Measurements from ENCODE around the gene LRRC74A.

LRRC74A gene

GRCh38 chr14:76829650-76830421 is 3.6 kb downstream of the LRRC74A start:
- Histone ChIP-seq H3K36me3 (ENCODE audit: insufficient read depth, low read length) (no peaks in the 10 kb centered on the region), H3K4me3 (no peak overlapping the region), H3K9me3 (ENCODE audit: low read depth, low read length) (no peaks in the 10 kb centered on the region), H3K27ac (no peak overlapping the region), H3K9ac (ENCODE audit: insufficient read length) (no peak overlapping the region)
- no peak for DNase-seq (ENCODE audit: low read depth, low spot score)
- TF ChIP-seq FOXP2 (optimal IDR thresholded peaks at IDR 0.05; ENCODE audit: control extremely low read depth, extremely low read length, insufficient read depth) (no peak), EZH2 (IDR thresholded peaks at IDR 0.05) (no peak), POLR2AphosphoS5 (IDR thresholded peaks at IDR 0.05; ENCODE audit: borderline replicate concordance, low read depth, low read length) (no peak)

DNA sequence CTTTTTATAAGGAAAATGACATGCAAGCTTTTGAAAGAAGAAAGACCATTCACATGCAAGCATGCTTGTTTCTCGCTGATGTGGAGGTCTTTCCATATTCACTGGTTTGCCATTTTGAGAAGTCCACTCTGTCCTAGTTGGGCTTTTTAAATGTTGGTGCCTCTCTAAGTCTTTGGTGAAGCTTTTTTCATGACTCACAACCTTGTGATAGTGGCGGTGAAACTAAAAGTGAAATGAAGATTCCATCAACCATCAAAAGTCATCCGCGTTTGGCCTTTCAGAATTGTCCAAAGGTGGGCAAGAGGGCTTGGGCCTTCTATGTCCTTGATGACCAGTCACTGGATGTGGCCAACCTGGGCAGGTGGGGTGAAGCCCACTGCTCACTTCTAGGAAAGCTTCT is 4.3 kb downstream of the LRRC74A start:
- Histone ChIP-seq H3K4me3 (no peak overlapping the region), H3K9ac (ENCODE audit: insufficient read length) (no peak overlapping the region), H3K27ac (no peak overlapping the region), H3K36me3 (ENCODE audit: insufficient read depth, low read length) (no peaks in the 10 kb centered on the region), H3K9me3 (ENCODE audit: low read depth, low read length) (no peaks in the 10 kb centered on the region)
- TF ChIP-seq FOXP2 (optimal IDR thresholded peaks at IDR 0.05; ENCODE audit: control extremely low read depth, extremely low read length, insufficient read depth) (no peak), EZH2 (IDR thresholded peaks at IDR 0.05) (no peak), POLR2AphosphoS5 (IDR thresholded peaks at IDR 0.05; ENCODE audit: borderline replicate concordance, low read depth, low read length) (no peak)
- DNase-seq (ENCODE audit: low read depth, low spot score), result no peak

DNA sequence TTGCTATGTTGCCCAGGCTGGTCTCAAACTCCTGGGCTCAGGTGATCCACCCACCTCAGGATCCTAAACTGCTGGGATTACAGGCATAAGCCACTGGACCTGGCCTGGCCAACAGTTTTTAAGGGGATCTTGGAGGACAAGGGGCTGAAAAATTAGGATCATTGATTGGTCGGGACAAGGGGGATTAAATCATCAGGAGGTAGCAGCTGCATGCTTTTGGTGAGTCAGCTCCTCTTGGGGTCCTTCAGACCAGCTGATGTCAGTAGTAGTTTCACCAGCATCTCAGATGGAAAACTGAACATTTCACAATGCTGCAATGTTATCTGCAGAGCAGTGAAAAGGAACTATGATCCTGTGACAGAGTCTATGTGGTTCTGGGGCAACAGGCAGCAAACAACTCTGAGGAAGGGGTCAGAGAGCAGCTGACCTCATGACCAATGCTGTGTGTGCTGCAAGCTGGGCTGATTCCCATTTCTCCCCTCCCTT is 6.3 kb downstream of the LRRC74A start:
- DNase-seq (ENCODE audit: low read depth, low spot score), result no peak
- H3K9ac ChIP-seq (ENCODE audit: insufficient read length), result no peak overlapping the region
- TF ChIP-seq POLR2AphosphoS5 (IDR thresholded peaks at IDR 0.05; ENCODE audit: borderline replicate concordance, low read depth, low read length) (no peak), FOXP2 (optimal IDR thresholded peaks at IDR 0.05; ENCODE audit: control extremely low read depth, extremely low read length, insufficient read depth) (no peak), EZH2 (IDR thresholded peaks at IDR 0.05) (no peak)
- H3K36me3 ChIP-seq (ENCODE audit: insufficient read depth, low read length), result no peaks in the 10 kb centered on the region
- no peak overlapping the region for H3K27ac ChIP-seq
- H3K9me3 ChIP-seq (ENCODE audit: low read depth, low read length), result no peaks in the 10 kb centered on the region
- H3K4me3 ChIP-seq, result no peak overlapping the region

DNA sequence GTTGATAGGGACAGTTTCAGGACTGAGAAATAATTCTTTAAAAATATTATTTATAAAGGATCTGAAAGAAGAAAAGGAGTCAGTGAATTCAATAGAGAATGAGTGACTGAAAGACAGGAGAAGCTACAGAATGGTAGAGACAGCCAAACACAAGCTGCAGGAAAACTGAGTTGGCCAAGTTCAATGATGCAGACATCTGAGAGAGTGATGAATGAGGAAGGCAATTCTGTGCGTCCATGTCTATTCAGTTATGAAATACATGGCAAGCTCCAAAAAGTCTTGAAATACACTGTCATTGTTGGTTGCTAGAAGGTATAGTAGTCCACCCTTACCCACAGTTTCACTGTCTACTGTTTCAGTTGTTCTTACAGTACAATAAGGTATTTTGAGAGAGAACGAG is 6.8 kb downstream of the LRRC74A start:
- Histone ChIP-seq H3K4me3 (no peak overlapping the region), H3K27ac (no peak overlapping the region), H3K9me3 (ENCODE audit: low read depth, low read length) (no peaks in the 10 kb centered on the region), H3K36me3 (ENCODE audit: insufficient read depth, low read length) (no peaks in the 10 kb centered on the region), H3K9ac (ENCODE audit: insufficient read length) (no peak overlapping the region)
- DNase-seq (ENCODE audit: low read depth, low spot score), result no peak
- TF ChIP-seq FOXP2 (optimal IDR thresholded peaks at IDR 0.05; ENCODE audit: control extremely low read depth, extremely low read length, insufficient read depth), result no peak
- TF ChIP-seq POLR2AphosphoS5 (IDR thresholded peaks at IDR 0.05; ENCODE audit: borderline replicate concordance, low read depth, low read length), result no peak

DNA sequence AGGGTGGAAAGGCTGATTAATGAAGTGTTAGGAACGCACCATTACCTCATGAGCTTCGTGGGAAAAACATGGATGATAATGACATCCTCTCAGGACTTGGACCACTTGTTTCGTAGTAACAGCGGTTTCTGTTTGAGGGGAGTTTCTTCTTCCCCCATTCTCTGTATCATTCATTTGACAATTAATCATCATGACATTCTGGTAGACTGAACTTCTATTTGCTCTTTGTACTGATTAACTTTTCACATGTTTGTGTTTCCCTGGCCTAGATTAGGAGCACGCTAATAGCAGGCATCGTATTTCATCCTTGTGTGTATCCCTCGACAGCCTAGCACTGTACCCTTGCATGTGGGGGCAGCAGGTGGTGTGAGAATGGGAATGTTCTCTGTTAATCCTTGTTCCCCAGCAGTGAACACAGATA is 8.0 kb downstream of the LRRC74A start:
- no peaks in the 10 kb centered on the region for H3K36me3 ChIP-seq (ENCODE audit: insufficient read depth, low read length)
- TF ChIP-seq EZH2 (IDR thresholded peaks at IDR 0.05) (no peak), FOXP2 (optimal IDR thresholded peaks at IDR 0.05; ENCODE audit: control extremely low read depth, extremely low read length, insufficient read depth) (no peak), POLR2AphosphoS5 (IDR thresholded peaks at IDR 0.05; ENCODE audit: borderline replicate concordance, low read depth, low read length) (no peak)
- H3K4me3 ChIP-seq, result no peak overlapping the region
- H3K9me3 ChIP-seq (ENCODE audit: low read depth, low read length), result no peaks in the 10 kb centered on the region
- DNase-seq (ENCODE audit: low read depth, low spot score), result no peak
- H3K9ac ChIP-seq (ENCODE audit: insufficient read length), result no peak overlapping the region
- H3K27ac ChIP-seq, result no peak overlapping the region

DNA sequence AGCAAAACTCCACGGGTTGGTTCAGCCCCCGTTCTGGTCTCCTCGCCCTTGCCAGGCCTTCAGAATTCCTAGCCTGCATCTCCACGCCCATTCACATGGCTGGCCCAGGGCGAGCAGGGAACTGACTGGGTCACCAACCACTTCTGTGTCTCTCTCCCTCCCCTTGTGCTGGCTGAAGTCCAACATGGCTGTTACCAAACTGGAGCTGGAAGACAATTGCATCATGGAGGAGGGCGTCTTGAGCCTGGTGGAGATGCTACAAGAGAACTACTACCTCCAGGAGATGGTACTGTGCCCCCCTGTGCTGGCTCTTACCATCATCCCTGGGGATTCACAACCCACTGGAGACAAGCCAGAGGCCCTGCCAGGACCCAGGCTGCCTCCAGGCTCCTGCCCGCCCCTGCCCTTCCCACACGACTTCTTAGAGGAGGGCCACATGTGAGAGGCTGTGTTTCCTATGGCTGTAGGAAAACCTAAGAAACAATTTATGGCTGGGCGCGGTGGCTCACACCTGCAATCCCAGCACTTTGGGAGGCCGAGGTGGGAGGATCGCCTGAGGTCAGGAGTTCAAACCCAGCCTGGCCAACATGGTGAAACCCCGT is 9.9 kb downstream of the LRRC74A start:
- Histone ChIP-seq H3K4me3 (no peak overlapping the region), H3K9me3 (ENCODE audit: low read depth, low read length) (no peaks in the 10 kb centered on the region), H3K36me3 (ENCODE audit: insufficient read depth, low read length) (no peaks in the 10 kb centered on the region), H3K9ac (ENCODE audit: insufficient read length) (no peak overlapping the region), H3K27ac (no peak overlapping the region)
- no peak for TF ChIP-seq POLR2AphosphoS5 (IDR thresholded peaks at IDR 0.05; ENCODE audit: borderline replicate concordance, low read depth, low read length)
- no peak for TF ChIP-seq EZH2 (IDR thresholded peaks at IDR 0.05)
- TF ChIP-seq FOXP2 (optimal IDR thresholded peaks at IDR 0.05; ENCODE audit: control extremely low read depth, extremely low read length, insufficient read depth), result no peak
- no peak for DNase-seq (ENCODE audit: low read depth, low spot score)

- Histone ChIP-seq H3K4me3 (no peak overlapping the region), H3K9me3 (ENCODE audit: low read depth, low read length) (no peaks in the 10 kb centered on the region), H3K27ac (no peak overlapping the region), H3K9ac (ENCODE audit: insufficient read length) (no peak overlapping the region), H3K36me3 (ENCODE audit: insufficient read depth, low read length) (no peaks in the 10 kb centered on the region)
- no peak for TF ChIP-seq POLR2AphosphoS5 (IDR thresholded peaks at IDR 0.05; ENCODE audit: borderline replicate concordance, low read depth, low read length)
- TF ChIP-seq FOXP2 (optimal IDR thresholded peaks at IDR 0.05; ENCODE audit: control extremely low read depth, extremely low read length, insufficient read depth), result no peak
- no peak for TF ChIP-seq EZH2 (IDR thresholded peaks at IDR 0.05)
- DNase-seq (ENCODE audit: low read depth, low spot score), result no peak
These were observed 11.3 kb downstream of the LRRC74A start for GRCh38 chr14:76837524-76837923.

DNA sequence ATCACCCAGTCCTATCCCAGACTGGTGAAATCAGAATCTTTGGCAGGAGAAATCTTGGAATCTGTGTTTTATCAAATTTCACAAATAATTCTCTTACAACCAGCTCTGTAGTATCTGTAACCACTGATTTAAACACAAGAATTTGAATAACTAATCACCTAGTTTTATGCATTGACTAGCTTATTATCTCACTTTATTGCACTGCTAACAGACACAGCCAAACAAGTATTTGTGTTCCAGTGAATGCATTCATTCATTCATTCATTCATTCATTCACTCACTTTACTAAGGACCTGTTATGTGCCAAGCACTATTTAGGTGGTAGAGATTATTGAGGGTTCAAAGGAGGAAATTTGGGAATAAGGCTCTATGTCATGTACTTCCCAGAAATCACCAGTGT is 16.2 kb downstream of the LRRC74A start:
- TF ChIP-seq FOXP2 (optimal IDR thresholded peaks at IDR 0.05; ENCODE audit: control extremely low read depth, extremely low read length, insufficient read depth) (no peak), POLR2AphosphoS5 (IDR thresholded peaks at IDR 0.05; ENCODE audit: borderline replicate concordance, low read depth, low read length) (no peak), EZH2 (IDR thresholded peaks at IDR 0.05) (no peak)
- H3K36me3 ChIP-seq (ENCODE audit: insufficient read depth, low read length), result no peaks in the 10 kb centered on the region
- DNase-seq (ENCODE audit: low read depth, low spot score), result no peak
- no peak overlapping the region for H3K9ac ChIP-seq (ENCODE audit: insufficient read length)
- no peak overlapping the region for H3K27ac ChIP-seq
- H3K9me3 ChIP-seq (ENCODE audit: low read depth, low read length), result no peaks in the 10 kb centered on the region
- H3K4me3 ChIP-seq, result no peak overlapping the region

Measured in SK-N-MC (cell line).